Measurements from ENCODE around the gene GRB10.
A peak's percentile ranks its signal among the peaks of the same experiment; 100 is the strongest.

Gene GRB10

DNA sequence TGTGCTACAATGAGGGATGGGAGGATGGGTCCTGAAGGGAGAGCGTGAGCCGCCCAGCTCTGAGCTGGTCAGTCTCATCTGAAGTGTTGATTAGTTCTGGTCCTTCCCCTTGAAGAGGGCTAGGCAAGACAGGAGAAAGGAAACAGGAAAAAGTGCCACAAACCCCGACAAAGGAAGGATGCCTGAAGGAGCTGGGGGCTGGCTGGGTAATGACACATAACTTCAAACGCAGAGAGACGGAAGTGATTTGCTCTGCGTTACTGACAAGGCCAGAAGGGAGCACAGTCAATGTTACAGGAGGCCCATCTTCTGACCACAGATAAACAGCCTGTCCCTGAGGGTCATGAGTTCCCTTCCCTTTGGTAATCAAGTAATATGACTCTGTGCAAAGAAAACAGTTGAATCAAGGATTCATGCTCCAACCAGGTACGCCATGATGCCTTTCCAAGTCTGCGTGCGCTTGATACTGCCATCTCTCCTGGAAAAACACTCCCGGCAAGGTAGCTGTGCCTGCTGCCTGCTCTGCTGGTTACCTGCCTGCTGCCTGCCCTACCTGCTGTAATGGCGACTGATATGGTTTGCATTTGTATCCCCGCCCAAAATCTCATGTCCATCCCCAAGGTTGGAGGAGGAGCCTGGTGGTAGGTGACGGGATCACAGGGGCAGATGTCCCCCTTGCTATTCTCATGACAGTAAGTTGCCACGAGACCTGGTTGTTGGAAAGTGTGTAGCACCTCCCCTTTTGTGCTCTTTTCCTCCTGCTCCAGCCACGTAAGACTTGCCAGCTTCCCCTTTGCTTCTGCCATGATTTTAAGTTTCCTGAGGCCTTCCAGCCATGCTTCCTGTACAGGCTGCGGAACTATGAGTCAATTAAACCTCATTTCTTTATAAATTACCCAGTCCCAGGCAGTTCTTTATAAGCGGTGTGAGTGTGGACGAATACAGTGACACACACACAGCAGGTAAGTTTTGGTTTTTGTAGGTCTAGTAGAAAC lies 57.9 kb downstream of the GRB10 start:
- intact Hi-C loops (cut with DNase I), result no loop called here
- no peak for DNase-seq

DNA sequence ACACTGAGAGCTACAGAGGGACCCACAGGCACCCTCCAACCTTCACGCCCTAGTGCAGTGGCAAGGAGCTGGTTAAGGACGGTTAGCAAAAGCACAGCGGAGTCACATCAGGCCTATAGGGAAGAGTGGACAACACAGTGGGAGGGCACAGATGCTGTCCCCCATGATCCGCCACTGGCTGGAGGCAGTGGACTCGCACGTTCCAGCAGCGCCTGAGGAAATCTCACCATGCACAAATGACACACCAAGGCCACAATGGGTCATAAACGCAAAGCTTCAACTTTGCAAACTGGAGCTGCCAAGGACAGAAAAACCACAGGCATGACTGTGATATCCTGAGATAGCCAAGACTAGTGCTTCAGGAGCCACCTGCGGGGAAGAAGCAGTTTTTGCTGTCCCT lies 58.8 kb downstream of the GRB10 start:
- DNase-seq, result peak in 1 of 10 donors; percentile 57
- intact Hi-C loops (cut with DNase I), result no loop called here

DNA sequence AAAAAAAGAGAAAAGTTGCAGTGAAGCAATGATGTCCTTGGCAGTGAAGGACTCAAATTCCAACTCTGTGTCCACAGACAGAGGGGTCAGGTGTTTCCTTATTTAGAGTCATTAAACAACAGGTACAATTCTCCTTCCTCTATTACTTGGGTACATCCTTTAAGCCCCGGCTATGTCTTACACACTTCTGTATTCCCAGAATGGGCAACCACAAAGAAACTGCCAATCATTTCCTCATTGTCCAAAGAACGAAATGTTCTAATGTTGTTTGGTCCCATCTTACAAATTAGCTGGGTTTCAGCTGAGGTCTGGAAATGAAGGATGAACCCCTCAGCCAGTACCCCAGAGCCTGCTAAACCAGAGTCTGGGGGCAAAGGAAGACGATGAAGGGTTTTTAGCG lies 59.5 kb downstream of the GRB10 start:
- no peak for DNase-seq
- intact Hi-C loops (cut with DNase I), result no loop called here

DNA sequence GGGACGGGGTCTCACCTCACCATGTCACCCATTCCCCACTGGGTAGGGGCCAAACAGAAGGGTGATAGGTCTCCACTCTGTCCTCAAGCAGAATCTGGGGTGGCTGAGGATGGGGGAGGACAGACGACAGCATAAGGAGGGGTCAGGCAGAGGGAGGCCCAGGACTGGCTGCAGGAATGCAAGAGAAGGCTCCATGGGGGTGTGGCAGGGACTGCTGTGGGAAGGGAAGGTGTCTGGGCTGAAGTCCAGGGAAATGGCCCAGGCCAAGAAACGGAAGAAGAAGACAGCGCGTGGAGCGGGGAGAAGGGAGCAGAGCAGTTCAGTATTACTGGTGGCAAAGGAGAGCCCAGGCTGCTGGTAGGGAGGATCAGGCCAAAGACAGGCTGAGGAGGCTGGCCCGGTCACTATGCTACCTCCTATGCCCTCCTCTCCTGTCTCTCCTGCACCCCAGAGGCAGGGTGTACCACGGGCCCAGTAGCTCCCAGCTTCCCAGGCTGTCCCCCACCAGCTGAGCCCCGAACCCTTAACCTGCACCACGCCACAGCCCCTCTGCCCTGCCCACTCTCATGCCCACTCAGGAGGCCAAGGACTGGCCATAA lies 60.9 kb downstream of the GRB10 start:
- DNase-seq, result peak in 1 of 10 donors; percentile 46
- intact Hi-C loops (cut with DNase I), result no loop called here

- intact Hi-C loops (cut with DNase I), result no loop called here
- peak in 2 of 10 donors; percentile 32 to 83 for DNase-seq
These were observed 61.5 kb downstream of the GRB10 start for GRCh38 chr7:50721160-50721559.

DNA sequence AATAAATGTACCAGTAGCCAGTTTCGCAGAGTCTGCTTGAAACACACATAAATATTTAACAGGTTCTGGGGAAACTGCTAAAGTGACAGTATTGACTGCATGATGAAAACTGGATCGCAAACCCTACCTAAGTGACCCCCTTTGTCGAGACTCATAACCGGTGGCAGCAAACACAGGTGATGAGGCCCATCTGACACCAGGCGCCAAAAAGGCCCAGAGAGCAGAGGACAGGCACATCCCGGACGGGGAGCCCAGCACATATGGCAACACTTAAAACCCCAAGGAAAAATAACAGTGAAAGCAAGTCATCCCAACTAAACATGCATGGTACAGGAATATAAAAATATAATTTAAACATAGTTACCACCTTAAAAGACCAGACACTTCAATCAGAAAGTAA lies 62.4 kb downstream of the GRB10 start:
- DNase-seq, result peak in 1 of 10 donors; percentile 55
- intact Hi-C loops (cut with DNase I), result no loop called here

- no peak for DNase-seq
- intact Hi-C loops (cut with DNase I), result no loop called here
These were observed 63.8 kb downstream of the GRB10 start for GRCh38 chr7:50718876-50719275.

GRCh38 chr7:50718311-50718710 lies 64.4 kb downstream of the GRB10 start:
- intact Hi-C loops (cut with DNase I), result no loop called here
- DNase-seq, result no peak

GRCh38 chr7:50717181-50717580 lies 65.5 kb downstream of the GRB10 start:
- DNase-seq, result no peak
- intact Hi-C loops (cut with DNase I), result no loop called here

DNA sequence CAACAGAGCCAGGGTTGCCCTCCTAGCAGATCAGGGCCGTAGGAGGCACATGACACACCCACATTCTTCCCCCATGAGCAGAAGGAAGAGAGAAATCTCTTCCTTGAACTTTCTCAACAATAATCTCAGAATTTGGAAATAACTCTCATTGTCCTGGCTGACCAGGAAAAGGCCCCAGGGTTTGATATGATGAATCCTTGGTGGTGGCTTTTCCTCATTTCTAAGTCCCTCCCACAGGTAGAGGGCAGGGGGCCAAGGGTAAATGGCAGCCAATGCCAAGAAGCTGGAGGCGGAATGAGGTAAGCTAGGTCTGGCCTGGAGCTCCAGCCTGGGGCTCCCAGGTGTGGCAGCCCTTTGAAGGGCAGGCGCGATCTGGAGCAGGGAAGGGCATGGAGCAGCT lies 67.8 kb downstream of the GRB10 start:
- DNase-seq, result no peak
- intact Hi-C loops (cut with DNase I), result no loop called here

DNA sequence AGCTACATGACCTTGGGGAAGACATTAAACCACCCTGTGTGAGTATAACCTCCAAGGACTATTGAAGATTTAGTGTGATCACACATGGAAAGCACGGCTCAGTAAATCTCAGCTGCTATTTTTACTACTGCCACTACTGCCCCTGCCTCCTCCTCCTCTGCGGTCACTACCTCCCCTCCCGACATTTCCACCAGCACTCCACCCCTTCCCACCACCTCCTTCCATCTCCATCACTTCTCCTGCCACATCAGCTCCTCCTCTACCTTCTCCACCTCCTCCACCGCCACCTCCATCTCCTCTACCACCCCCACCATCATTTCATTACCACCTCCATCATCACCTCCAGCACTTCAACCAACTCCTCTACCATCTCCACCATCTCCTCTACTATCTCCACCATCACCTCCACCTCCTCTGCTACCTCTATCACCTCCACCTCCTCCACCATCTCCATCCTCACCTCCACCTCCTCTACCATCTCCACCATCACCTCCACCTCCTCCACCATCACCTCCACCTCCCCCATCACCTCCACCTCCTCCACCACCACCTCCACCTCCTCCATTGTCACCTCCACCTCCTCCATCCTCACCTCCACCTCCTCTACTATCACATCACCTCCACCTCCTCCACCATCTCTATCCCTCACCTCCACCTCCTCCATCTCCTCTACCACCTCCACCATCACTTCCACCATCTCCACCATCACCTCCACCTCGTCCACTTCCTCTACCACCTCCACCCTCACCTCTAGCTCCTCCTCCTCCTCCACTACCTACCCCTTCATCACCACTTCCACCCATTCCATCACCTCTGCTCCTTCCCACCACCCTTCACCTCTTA lies 69.4 kb downstream of the GRB10 start:
- DNase-seq, result no peak
- intact Hi-C loops (cut with DNase I), result no loop called here

- intact Hi-C loops (cut with DNase I), result no loop called here
These were observed 70.2 kb downstream of the GRB10 start for GRCh38 chr7:50712252-50713122.

DNA sequence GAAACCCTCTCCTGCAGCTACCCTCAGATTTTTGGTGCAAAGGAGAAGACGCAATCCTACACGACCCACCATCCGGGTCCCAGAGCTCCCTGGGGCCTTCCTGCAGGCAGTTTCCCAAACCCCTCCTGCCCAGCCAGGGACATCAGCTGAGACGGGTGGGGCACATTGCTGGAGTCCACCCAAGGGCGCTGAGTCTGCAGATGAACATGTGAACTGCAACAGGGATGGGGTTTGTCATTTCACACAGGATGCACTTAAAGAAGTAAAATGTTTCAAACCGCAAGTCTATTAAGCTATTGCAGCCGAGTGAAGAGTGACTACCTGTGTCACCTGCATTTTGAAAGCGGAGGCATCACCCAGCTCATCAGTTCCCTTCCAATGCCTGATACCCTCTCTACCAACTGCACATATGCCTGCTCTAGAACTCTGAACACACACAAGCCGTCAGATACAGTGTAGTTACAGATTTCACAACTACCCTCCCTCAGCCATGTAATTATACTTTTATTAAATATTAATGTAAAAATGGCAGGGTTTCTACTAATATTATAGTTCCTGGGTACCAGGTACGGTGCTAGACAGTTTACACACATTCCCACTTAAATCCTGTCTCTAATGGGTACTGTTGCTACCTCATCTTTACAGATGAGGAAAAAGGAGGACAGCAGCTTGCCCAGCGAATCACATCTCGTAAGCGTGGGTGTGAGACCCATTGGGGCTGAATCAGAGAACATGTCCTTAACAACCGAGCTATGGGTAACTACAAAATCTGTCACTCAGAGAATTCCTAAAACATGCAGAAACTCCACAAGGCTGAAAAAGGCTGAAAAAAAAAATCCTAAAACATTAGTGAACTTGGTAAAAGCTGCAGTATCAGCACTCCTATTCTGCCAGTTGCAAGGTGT lies 71.2 kb downstream of the GRB10 start:
- intact Hi-C loops (cut with DNase I), result no loop called here

More at GRCh38 chr7:50712252-50713122, 70.2 kb downstream of the GRB10 start:
- no peak for DNase-seq

GRCh38 chr7:50710441-50711154 lies 72.1 kb downstream of the GRB10 start:
- intact Hi-C loops (cut with DNase I), result no loop called here
- no peak for DNase-seq

More for the DNA sequence above, 71.2 kb downstream of the GRB10 start:
- no peak for DNase-seq

DNA sequence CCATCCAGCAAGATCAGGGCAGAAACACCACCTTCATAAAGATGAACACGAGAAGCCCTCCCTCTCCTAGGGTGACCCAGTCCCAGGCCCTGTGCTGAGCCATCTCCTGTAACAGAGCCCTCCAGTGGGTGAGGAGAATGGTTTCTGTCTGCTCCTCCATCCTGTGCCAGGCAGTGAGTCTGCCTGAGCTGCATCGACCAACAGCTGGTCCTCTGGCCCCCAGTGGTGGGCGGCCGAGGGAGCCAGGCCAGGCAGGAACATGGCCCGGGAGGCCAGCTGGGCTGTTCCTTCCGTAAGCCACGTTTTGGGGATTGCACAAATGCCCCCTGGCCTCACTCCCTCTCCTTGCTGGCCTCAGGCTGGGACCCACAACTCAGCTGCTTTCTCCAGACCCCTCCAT lies 73.5 kb downstream of the GRB10 start:
- intact Hi-C loops (cut with DNase I), result no loop called here
- peak in 1 of 10 donors; percentile 19 for DNase-seq

DNA sequence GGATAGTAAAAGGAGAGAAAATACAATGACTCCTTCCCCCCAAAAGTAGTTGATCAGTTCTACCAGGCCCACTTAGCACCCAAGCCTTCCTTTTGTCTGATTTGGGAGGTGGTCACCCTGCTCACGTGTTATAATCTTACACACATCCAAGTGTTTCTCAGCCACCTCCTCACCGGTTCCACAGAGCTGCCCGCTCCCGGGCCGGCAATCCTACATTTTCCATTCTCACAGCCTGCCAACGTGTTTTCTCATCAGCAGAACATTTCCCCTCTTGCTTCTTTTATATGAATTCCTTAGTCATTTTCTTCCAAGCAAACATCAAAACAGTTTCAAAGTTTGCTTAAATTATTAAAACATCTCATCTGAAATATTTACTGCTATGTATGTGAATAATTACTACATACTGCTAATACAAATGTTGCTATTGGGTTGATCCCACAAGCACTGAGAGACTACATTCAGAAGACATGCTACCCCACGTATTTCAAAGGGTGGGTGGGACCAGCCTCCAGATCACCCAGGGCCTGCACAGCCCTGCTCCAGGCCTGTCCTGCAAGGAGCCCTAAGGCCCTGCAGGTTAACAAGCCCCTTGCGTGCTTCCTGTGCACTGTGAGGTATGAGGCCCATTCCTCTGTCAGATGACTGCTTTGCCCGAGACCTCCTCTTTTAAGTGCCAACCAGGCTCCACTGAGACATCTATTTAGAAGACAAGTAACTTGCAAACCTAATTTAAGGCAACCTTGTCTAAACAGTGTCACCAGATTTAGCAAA lies 75.3 kb downstream of the GRB10 start:
- intact Hi-C loops (cut with DNase I), result no loop called here
- DNase-seq, result no peak

DNA sequence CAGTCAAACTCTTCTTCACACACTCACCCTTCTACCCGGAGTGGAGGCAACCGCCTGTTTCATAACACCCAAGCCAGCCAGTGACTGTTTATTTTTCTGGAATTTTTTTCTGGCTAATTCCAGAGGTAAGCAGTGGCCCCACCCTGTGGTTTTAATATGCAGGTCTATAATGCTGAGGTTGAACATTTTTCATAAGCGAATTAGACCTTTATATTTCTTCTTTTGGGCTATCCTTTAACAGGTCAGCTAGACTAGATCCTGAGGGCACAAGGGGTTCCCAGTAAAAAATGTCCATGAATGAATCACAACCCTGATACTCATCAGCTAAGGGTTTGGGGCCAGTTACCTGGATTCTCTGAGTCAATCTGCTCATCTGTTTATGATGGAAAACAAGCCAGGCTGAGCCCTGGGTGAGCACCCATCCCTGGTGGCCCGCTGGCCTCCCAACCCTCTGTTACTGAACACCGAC lies 76.2 kb downstream of the GRB10 start:
- intact Hi-C loops (cut with DNase I), result no loop called here
- DNase-seq, result no peak

All from posterior cingulate gyrus (tissue), 11 donors.